ENCODE measurements around the gene PCGF2. TPM values are rescaled to one million over a fixed set of nuclear protein-coding genes. Genes with fewer than 3 reads are reported as not detected.
"Not testable (repeated sequence)": the region's sequence is repeated elsewhere in the genome, so short reads cannot be mapped to it uniquely, and the experiment has no call there.

PCGF2 gene
- total and polyA plus RNA-seq, 10 of the 15 experiments (the other 5 are each of a cell fraction or from before 2014, with no cell fraction given), result 2.7 to 35.6 (median 7.2) TPM

DNA sequence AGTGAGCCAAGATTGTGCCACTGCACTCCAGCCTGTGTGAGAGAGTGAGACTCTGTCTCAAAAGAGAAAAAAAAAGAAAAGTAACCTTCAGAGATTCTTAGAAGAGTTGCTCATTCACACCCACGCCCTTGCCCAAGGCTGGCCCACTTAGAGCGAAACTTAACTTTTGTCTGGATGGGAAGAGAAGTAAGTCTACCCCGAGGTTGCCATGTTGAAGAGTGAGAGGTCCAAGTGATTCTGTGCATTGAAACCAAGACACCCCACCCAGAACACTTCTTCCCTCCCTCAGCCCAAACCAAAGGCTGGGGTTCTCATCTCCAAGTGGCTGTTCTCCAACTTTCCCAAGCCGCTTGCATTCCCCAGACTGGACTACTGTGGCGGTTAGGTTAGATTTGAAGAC lies 20.4 kb downstream of the PCGF2 start:
- Histone ChIP-seq H3K79me2 (ENCODE audit: control insufficient read depth, insufficient read depth, low read length) (peaks cover 13% of the 10 kb centered on the region), H3K4me3 (no peak overlapping the region), H3K9ac (ENCODE audit: control insufficient read depth, insufficient read depth, low read length) (no peak overlapping the region), H2AFZ (ENCODE audit: control insufficient read depth, low read depth, low read length) (peak overlapping the region; percentile 7; the same call in 1 of the 2 replicates), H3K4me2 (ENCODE audit: control insufficient read depth, insufficient read depth) (peak overlapping the region; percentile 59), H3K9me3 (replicated peaks; ENCODE audit: control insufficient read depth, insufficient read depth, low read length) (no peaks in the 10 kb centered on the region; the same call in 2 of the 3 replicates), H3K27me3 (replicated peaks in 1 of 2; ENCODE audit: control insufficient read depth in 2 of 2, insufficient read depth in 2 of 2, low read length in 1 of 2) (no peaks in the 10 kb centered on the region), H3K27ac (ENCODE audit: control insufficient read depth, insufficient read depth) (peak overlapping the region; percentile 73), H4K20me1 (ENCODE audit: control insufficient read depth, insufficient read depth) (no peaks in the 10 kb centered on the region), H3K36me3 (ENCODE audit: control insufficient read depth in 2 of 2, insufficient read depth in 2 of 2, low read length in 1 of 2) (peaks cover 4 to 5% of the 10 kb centered on the region in 2 experiments; a peak in 3 of 4 replicates), H3K4me1 (ENCODE audit: control insufficient read depth, insufficient read depth, low read length) (peaks cover 38% of the 10 kb centered on the region)
- 59% methylated on average over 5 of the region's 5 CpGs for WGBS (ENCODE audit: insufficient coverage, insufficient replicate concordance, low lambda C conversion rate, missing lambda C conversion rate)
- ATAC-seq (no peak), DNase-seq (ENCODE audit: low read depth, low spot score) (no peak), FAIRE-seq (no peak)
- peak in 1 of 2 experiments; percentile 43; a peak in 1 of 3 replicates for TF ChIP-seq EGR1 (IDR thresholded peaks at IDR 0.05; ENCODE audit: borderline replicate concordance in 1 of 2, low read depth in 2 of 2, low read length in 2 of 2)
- TF ChIP-seq YBX1 (IDR thresholded peaks at IDR 0.05), result no peak
- ChIA-PET CTCF (interaction anchor here (1.3 to 3.6 kb wide), 3 partner anchors 21 to 169 kb away, joined by 3 to 36 read pairs (median 8); partner anchors contain the start of gene EPOP), POLR2A (interaction anchor here (1.2 to 2.2 kb wide), 2 partner anchors 21 to 23 kb away, joined by 3 to 9 read pairs; partner anchors contain the start of gene MLLT6), RAD21 (ENCODE audit: unreplicated experiment) (interaction anchor here (0.8 to 1.1 kb wide), 2 partner anchors 21 to 71 kb away, joined by 3 read pairs; partner anchors contain the start of gene PIP4K2B), SMC1A (ENCODE audit: uncharacterized antibody, unreplicated experiment) (interaction anchor here (1.1 to 2.9 kb wide), 4 partner anchors 9 to 50 kb away, joined by 4 to 12 read pairs (median 6); no protein-coding TSS in a partner anchor)
- in situ Hi-C loops (cut with MboI) (no loop called here), intact Hi-C loops (cut with micrococcal nuclease; ENCODE audit: unreplicated experiment) (no loop called here)
- BruUV-seq (replicated peaks), result TSS peak; percentile 53

DNA sequence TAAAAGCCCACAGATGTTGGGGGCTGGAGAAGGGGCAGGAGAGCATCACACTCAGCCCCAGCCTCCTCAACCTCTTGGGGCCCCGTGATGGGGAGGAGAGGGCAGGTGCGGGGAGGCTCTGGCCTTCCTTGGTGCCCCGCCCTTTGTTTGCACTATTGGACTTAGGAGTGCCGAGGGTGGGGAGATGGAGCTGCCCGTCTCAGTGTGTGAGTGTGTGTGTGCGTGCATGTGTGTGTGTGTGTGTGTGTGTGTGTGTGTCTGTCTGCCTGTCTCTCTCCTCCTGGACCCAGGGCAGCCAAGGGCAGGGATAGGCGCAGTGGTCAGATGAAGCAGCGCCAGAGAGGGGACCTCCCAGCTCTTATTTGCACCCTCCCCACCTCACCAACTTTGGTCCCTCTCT lies 22.0 kb downstream of the PCGF2 start:
- BruUV-seq (replicated peaks); H3K36me3 ChIP-seq (ENCODE audit: control insufficient read depth in 2 of 2, insufficient read depth in 2 of 2, low read length in 1 of 2); H3K4me3 ChIP-seq; H3K27ac ChIP-seq (ENCODE audit: control insufficient read depth, insufficient read depth); POLR2A ChIA-PET; H2AFZ ChIP-seq (ENCODE audit: control insufficient read depth, low read depth, low read length); H3K4me2 ChIP-seq (ENCODE audit: control insufficient read depth, insufficient read depth); intact Hi-C loops (cut with micrococcal nuclease; ENCODE audit: unreplicated experiment); H3K9me3 ChIP-seq (replicated peaks; ENCODE audit: control insufficient read depth, insufficient read depth, low read length); H3K9ac ChIP-seq (ENCODE audit: control insufficient read depth, insufficient read depth, low read length); H3K79me2 ChIP-seq (ENCODE audit: control insufficient read depth, insufficient read depth, low read length); ATAC-seq; FAIRE-seq; H3K27me3 ChIP-seq (replicated peaks in 1 of 2; ENCODE audit: control insufficient read depth in 2 of 2, insufficient read depth in 2 of 2, low read length in 1 of 2); SMC1A ChIA-PET (ENCODE audit: uncharacterized antibody, unreplicated experiment); in situ Hi-C loops (cut with MboI); DNase-seq (ENCODE audit: low read depth, low spot score); RAD21 ChIA-PET (ENCODE audit: unreplicated experiment); H4K20me1 ChIP-seq (ENCODE audit: control insufficient read depth, insufficient read depth): not testable (repeated sequence)
- CTCF ChIA-PET, result interaction anchor here (3.6 kb wide), 1 partner anchor 50 kb away, joined by 36 read pairs; the partner anchor contains the start of gene EPOP
- WGBS (ENCODE audit: insufficient coverage, insufficient replicate concordance, low lambda C conversion rate, missing lambda C conversion rate), result 52% methylated on average over 8 of the region's 8 CpGs
- peaks cover 35% of the 10 kb centered on the region for H3K4me1 ChIP-seq (ENCODE audit: control insufficient read depth, insufficient read depth, low read length)

Data from GM12878 (cell line).